Colon (tissue), 2 donors: Measurements from ENCODE around the gene FBXL12.
A peak's percentile ranks its signal among the peaks of the same experiment; 100 is the strongest.
"Not testable (repeated sequence)": the region's sequence is repeated elsewhere in the genome, so short reads cannot be mapped to it uniquely, and the experiment has no call there.

Experiments used
- FAIRE-seq: peaks from 2 replicates; lab custom pipeline; 2012; peaks lifted over from hg19 to GRCh38; lab: Jason Lieb, UNC
- donor health status: control.
- donor health status: control.

FBXL12 gene, protein sequence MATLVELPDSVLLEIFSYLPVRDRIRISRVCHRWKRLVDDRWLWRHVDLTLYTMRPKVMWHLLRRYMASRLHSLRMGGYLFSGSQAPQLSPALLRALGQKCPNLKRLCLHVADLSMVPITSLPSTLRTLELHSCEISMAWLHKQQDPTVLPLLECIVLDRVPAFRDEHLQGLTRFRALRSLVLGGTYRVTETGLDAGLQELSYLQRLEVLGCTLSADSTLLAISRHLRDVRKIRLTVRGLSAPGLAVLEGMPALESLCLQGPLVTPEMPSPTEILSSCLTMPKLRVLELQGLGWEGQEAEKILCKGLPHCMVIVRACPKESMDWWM

DNA sequence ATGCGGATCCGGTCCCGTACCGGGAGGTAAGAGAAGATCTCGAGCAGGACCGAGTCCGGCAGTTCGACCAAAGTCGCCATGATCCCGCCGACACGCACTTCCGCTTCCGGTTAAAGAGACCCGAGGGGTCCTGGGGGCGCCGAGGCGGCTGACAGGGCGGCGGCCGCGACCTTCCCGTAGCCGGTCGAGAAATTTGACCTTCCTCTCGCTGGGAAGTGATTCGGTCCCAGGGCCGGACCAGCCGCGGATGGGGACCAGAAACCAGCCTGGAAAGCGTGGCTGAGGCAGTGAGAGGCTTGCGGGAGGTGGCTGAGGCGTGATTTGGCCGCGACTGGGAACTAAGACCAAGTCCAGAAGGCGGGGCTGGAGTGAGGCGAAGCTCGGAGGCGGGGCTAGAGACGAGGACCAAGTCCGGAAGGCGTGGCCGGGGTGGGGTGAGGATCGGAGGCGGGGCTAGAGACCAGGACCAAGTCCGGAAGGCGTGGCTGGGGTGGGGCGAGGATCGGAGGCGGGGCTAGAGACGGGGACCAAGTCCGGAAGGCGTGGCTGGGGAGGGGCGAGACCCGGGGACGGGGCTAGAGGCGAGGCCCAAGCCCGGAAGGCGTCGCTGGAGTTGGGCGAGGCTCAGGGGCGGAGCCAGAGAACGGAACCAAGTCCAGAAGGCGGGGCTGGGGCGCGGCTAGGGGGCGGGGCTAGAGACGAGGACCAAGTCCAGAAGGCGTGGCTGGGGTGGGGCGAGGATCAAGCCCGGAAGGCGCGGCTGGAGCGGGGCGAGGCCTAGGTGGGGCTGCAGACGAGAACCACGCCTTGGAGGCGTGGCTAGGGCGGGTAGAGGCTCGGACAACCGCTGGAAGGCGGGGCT lies at the start of gene FBXL12:
Gene FBXL12, minus strand, starts transcription at position 346 of the 862 bp plus-strand sequence. Its CDS starts 266 bp downstream, at position 80.
- peak; percentile 69 for FAIRE-seq

DNA sequence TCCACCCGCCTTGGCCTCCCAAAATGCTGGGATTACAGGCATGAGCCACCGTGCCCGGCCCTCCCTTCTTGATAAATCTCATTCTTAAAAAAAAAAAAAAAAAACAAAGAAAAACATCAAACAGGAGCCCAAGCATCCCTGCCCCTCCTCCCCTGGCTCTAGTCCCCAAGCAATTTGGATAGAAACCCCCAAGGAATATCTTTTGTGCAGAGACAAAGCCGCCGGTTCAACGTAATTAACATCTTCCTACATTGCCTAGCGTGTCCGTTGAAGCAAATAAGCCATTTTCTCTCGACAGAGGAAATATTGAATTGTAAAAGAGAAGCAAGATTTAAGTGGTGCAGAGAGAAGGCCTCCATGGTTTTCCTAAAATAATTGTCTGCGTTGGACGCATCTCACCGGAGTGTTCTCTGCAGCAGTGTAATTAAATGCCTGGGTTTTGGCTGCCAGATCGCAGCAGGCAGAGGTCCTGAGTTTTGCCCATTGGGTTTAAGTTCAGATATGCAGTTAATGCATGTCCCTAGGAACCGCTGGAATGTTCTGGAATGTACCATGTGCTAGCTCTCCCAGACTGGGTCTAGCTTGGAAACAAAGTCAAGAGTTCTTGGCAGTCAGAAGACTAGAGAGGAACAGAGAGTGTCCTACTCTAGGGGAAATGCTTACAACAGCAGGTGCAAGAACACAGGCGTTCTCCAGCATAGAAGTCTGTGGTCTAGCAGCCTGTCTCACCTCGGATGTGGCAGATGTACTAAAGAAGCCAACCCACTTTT lies 47.0 kb upstream of the FBXL12 start:
- no peak for FAIRE-seq

DNA sequence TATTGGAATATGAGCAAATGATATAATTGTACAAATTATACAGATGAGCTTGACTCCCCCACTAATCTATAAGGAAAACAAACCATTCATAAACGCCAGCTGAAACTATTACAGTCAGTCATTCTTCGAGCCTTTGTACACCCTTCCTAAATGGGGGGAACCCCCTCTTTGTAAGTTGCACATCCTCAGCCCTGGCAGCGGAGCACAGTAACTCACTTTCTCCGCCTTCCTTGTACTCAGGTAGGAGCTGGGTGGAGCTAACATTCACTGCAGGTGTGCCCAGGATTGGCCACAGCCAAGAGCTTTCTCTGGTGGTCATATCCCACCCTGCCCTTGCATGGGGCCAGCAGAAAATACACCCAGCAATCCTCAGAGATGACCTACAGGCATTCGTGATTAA lies 44.9 kb upstream of the FBXL12 start:
- no peak for FAIRE-seq

DNA sequence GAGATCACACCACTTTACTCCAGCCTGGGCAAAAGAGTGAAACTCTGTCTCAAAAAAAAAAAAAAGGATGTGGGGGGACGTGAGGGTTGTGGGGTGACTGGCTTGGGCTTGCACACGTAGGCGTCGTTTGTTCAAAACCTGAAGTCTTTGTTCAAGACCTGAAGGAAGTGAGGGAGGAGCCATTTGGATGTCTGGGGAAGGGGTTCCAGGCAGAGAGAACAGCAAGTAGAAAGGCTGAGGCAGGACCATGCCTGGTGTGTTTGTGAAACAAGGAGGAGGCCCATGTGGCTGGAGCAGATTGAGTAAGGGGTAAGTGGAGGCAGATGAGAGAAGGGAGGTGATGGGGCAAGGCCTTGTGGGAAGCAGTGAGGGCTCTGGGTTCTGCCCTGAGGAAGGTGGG lies 44.1 kb upstream of the FBXL12 start:
- no peak for FAIRE-seq

DNA sequence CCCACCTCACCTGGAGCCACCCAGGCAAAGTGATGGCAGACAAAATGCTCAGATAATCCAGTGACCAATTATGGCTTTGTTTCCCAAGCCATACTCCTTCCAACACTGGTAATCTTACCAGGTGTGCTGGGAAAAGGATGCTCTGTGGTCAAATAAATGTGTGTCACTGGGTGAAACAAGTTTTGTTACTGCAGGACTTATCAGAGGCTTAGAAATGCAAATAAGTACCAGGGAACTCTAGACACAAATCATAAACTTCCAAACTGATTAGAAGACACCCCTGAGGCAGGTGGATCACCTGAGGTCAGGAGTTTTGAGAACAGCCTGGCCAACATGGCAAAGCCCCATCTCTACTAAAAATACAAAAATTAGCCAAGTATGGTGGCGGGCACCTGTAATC lies 42.6 kb upstream of the FBXL12 start:
- no peak for FAIRE-seq

DNA sequence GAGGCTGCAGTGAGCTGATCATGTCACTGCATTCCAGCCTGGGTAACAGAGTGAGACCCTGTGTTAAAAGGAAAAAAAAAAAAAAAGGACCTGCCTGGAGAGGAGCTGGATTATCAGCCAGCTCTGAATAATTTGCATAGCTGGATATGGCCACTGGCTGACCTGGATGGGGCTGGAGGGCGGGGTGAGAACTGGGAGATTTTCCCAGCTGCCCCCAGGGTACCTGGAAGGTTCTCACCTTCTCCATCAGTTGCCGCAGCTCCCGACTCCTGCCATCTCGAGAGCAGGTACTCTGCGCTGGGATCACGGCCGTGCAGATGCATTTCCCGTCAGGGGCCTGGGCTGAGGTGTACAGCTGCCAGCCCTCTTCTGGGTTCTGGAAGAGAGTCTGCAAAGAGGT lies 41.5 kb upstream of the FBXL12 start:
- FAIRE-seq, result no peak

DNA sequence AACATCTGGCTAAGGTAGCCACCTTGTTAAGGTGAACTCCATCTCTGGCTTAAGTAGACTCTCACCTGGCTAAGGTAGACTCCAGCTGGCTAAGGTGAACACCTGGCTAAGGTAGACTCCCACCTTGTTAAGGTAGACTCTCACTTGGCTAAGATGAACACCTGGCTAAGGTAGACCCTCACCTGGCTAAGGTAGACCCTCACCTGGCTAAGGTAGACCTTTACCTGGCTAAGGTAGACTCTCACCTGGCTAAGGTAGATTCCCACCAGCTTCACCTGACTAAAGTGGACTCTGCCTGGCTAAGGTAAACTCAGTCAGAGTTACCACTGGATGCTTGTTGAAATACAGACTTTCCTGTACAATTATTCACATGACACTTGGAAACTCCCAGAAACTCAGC lies 39.9 kb upstream of the FBXL12 start:
- FAIRE-seq, result no peak

DNA sequence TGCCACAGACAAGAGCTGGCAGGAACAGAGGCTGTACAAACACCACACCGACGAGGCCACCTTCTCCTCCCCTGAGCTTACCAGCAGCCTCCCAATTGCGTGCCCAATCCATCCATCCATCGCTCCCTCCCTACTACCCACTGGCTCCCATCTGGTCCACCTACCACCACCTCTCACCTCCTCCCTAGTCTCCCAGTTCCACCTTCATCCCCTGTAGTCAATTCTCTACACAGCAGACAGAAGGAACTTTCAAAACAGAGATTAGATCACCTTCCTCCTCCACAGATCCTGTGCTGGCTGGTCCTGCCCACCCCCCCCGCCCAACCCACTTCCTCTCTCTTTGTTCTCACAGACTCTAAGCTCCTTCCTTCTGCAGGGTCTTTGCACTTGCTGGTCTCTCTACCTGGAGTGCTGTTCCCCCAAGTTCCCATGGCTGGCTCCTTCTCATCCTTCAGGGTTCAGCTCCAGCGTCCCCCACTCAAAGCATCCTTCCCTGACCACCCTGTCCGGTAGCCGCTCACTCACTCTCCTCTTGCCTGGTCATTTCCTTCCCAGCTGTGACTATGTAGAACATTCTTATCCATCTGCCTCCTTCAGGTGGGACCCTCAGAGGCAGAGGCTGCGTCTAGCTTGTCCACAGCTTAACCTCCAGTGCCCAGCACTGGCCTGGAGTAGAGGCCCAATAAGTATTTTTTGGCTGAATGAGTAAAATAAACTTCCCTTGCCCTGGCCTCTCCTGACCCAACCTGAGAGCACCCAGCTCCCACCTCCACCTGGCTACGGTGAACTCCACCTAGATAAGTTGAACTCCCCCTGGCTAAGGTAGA lies 39.3 kb upstream of the FBXL12 start:
- no peak for FAIRE-seq

DNA sequence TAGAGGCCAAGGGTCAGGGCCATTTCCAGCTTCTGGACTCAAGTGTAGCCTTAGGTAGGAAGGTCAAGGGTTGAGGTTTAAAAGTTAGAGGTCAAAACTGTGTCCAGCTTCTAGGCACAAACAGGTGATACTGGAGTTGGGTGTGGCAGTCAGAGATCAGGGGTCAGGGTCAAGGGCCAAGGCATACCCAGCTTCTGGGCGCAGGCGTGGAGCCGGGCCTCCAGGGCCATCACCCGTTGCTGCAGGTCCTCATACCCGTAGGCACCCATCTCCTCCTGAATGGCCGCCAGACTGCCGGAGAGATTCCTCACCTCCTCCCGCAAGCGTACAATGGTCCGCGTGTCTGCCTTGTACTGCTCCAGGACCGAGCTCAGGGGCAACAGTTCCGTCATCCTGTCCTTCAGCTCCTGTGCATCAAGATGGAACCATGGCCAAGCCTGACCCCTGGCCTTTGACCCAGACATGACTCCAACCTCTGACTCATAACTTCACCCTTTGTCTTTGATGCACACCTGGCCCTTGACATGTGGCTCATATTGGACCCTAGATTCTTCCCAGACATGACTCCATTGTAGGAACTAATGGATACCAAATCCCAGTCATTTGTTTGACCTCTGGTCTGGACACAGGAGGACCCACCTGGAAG lies 38.3 kb upstream of the FBXL12 start:
- no peak for FAIRE-seq

DNA sequence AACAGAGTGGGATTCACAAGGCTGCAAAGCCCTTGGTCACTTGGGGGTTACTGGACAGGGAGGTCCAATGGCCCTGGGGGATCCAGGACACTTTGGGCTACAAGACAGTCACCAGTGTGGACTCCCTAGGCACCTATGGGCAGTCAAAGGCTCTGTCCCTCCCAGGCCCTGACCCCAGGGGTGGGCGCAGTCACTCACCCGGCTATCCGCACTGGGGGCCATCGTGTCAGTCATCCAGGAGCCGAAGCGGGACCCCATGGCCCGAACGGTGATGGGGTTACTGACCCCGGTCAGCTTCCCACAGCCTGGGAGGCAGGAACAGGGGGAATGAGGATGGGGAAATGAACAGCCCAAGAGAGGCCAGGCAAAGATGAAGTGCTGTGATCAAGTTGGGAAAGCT lies 37.7 kb upstream of the FBXL12 start:
- FAIRE-seq, result no peak

DNA sequence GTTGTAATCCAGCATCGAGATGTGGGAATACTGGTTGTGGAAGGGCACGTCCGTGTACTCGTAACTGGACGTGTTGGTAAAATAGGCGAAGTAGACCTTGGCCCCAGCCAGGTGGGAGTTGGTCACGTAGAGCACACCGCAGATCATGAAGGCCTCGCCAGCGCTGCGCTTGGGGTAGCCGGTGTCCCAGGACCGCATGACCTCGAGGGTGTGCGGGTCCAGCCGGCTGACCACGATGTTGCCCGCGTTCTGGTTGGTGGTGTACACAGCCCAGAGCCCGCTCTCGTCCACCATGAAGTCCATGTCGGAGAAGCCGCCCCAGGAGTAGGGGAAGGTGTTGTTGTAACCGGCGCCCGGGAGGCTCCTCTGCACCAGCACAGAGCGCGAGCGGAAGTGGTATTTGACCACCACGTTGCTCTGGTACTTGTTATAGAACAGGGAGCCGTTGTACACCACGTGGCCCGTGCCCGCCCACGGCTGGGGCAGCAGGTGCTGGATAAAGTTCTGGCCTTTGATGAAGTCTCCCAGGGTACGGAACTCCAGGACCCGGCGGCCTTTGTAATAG lies 35.5 kb upstream of the FBXL12 start:
- FAIRE-seq, result no peak

DNA sequence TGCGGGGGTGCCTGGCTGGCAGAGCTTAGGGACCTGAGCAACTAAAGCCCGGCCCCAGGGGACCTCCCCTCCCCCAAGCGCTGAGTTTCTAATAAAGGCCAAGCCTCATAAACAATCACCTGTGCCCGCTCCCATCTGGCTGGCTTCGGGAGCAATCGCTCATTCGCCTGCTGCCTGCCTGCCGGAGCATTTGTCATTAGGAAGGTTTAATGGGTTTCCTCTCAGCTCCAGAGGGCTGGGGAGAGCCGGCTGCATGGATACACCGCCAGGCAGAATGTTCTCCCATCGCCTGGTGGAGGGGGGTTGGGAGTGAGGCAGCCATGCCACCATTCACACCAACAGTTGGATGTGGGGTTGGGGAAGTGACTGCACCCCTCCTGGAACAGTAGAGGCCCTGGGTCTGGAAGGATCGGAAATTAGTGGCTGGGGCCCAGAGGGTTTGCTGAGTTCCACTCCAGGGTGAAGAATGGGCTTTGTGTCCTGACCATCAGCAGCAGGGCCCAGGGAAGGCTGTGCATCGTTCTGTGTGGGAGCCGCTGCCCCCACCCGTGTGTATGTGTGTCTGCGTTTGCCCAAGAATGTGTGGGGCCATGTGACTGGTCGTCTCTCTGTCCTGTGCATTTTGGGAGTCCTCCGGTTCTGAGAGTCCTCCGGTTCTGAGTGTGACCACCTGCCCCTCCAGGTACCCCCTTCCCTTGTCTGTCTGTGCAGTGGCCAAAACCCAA lies 31.5 kb upstream of the FBXL12 start:
- FAIRE-seq, result no peak

DNA sequence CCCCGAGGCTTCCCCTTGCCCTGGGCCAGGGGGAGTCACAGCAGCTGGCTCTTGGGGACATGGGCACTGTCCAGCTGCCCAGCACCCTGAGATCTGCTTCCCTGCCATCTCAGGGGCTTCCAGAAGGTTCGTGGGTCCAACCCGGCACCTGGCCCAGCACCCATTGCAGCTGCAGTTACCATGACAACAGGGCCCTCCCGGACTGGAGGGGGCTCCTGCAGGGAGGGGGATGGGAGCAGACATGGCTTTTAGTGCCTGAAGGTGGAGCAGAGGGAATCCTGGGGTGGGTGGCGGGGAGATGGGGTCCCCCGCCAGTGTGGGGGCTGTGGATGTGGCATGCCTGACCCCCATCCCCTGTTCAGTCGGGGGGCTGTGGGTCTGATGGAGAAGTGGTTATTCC lies 30.9 kb upstream of the FBXL12 start:
- FAIRE-seq, result no peak

DNA sequence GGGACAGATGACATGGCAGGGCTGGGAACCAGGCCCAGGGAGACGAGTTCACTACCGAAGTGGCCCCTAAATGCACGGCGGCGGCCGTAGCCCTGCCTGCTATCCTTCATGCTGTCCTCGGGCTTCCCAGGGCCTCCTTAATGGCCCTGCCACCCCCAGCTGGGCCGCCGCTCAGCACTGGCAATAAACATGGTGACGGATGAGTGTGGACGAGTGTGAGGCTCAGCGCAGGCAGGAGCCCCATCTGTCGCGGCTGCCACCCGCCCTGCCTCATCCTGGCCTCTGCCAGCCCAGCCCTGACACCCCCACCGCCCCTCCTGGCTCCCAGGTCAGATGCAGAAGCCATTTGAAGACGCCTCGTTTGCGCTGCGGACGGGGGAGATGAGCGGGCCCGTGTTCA lies 29.9 kb upstream of the FBXL12 start:
- no peak for FAIRE-seq

DNA sequence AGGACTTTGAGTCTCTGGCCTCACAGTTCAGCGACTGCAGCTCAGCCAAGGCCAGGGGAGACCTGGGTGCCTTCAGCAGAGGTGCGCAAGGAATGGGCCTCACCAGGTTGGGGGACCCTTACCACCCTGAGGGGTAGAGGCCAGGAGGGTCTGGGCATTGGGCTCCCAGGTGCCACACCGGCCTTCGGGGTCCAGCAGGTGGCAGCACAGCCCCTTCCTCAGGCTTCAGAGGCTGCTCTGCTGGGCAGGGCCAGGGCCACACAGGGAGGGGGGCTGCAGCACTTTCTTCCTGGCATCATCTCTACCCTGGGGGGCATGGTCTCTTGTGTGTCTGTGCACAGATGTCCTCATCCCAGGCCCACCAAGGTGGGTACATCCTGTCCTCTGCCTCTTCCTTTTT lies 29.2 kb upstream of the FBXL12 start:
- FAIRE-seq, result no peak

DNA sequence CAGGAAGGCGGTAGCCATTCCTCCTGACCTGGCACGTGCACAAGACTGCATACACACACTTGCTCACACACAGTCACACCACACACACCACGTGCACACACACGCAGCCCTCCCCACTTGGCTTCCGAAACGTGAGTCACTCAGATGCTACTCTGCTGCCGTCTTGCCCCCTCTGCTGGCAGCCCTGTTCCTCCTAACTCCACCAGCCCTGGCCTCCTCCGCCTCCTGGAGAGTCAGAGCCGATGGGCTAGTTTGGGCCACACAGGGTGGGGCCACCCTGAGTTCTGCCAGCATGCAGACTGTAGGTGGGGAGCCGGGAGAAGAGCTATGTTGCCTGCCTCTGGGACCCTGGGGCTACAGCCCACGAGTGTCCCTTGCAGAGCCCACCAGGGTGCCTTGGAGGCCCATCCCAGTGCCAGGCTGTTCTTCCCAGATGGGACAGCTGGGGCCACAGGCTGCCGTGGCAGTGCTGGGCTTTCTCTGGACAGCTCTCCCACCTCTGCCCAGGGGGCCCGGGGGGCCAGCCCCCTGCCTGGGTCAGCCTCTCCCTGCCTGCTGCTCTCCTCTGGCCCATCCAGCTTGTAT lies 28.3 kb upstream of the FBXL12 start:
- FAIRE-seq, result no peak

DNA sequence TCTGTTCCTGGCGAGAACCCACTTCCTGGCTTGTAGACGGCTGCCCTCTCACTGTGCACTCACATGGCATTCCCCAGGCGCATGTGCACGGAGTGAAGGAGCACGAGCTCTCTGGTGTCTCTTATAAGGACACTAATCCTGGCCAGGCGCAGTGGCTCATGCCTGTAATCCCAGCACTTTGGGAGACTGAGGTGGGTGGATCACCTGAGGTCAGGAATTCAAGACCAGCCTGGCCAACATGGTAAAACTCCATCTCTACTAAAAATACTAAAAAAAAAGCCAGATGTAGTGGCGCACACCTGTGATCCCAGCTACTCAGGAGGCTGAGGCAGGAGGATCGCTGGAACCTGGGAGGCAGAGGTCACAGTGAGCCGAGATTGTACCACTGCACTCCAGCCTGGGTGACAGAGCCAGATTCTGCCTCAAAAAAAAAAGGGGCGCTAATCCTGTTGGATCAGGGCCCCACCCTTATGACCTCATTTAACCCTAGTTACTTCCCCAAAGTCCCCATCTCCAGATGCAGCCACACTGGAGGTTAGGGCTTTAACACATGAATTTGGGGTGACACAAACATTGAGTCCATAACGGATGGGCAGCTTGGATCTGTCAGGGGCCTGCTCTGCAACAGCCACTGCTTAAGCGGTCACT lies 24.9 kb upstream of the FBXL12 start:
- not testable (repeated sequence) for FAIRE-seq

DNA sequence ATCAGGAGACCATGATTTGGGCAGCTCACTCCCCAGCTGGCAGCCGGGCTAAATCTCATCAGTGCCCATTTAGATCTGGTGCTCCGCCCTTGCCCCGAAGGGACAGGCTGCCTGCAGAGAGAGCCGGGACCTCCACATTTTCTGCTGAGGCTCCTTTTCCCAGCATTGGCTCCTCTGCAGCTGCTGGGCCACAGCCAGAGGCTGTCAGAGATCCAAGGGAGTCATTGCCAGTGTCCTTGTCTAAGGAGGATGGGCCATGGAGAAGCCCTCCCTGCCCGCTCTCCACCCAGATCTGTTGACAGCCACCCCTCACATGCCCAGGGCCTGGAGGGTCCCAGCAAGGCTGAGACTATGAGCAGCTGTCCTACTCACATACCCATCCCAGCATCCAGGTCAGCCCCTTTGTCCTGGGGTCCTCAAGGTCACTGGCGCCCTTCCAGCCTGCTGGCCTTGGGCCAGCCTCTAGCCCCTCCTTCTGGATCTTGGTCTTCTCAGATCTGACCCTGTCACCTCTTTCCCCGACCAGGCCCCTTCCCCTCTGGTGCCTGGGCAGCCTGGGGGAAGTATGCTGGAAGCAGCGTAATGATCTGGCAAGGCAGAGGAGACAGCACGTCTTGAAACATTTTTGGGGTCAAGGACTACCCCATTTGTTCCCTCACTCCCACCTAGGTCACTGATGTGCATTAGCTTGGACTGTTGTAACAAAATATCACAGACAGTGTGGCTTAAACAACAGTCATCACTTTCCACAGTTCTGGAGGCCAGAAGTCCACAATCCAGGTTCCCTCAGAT lies 24.2 kb upstream of the FBXL12 start:
- no peak for FAIRE-seq

DNA sequence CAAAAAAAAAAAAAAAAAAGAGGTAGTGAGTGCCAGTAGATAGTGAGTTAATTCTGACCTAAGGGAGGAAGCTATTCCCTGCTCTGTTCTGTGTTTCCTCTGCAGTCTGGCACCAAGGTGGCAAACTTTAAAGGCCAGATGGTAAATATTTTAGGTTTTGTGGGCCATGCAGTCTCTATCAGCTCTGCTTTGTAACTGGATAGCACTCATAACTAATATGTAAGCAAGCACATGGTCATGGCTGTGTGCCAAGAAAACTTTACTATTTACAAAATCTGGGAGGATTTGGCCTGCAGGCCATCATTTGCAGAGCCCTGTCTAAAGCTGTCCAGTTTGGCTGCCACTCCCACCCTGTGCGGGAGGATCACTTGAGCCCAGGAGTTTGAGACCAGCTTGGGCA lies 20.5 kb upstream of the FBXL12 start:
- no peak for FAIRE-seq
